GM12892 (cell line): ENCODE results near the gene ETV5.

Experiments used
- POLR2A ChIP-seq: IDR thresholded peaks from 2 replicates; pipeline ENCODE4 v1.6.1; 2011; ENCODE audit warnings: low read depth, low read length, control low read depth
- POLR2AphosphoS5 ChIP-seq: IDR thresholded peaks from 2 replicates; pipeline ENCODE4 v1.6.1; 2011; ENCODE audit warnings: low read depth, low read length, control low read depth
- TAF1 ChIP-seq: IDR thresholded peaks from 2 replicates; pipeline ENCODE4 v1.6.1; 2011; ENCODE audit warnings: low read depth, mild to moderate bottlenecking, control low read depth, low read length, borderline replicate concordance

DNA sequence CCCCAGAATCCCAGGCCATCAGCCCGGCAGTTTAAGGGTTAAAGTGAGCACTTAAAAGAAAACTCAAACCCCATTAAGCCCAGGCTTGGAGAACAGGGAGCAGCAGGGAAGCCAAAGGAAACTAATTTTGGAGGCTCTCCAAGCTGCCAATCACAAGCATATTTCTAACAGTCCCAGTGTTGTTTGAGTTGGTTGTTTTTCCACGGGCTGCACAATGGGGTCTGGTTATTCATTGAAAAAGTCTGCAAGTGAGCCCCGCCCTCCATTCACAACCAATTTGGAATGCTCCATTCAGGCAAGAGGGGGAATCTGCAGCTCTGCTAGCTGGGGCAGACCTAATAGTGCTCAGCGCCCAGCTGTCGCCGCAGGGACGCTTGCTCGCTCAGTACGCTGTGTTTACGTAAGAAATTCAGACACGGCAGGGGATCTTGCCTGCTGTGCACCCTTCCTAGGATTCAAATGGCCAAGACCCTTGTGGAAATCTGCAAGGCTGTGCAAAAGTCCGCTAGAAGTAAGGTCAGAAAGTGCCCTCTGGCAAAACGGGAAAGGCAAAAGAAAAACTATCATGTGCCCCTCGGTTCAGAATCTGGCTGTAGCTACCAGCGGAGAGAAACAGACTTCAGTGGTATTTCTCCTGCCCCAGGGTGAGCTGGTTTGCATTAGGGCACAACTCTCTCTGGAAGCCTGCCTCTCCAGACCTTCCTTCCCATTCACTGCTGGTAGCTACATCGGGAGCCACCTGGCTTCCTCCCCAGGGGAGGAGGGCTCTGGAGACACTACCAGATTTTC is 11.0 kb downstream of the ETV5 start:
- no peak; the same call in 1 of the 2 replicates for TF ChIP-seq POLR2A
- TF ChIP-seq TAF1 = no peak
- no peak for TF ChIP-seq POLR2AphosphoS5
